Astrocyte of the cerebellum (primary cell): Measurements from ENCODE around the gene TFG.

Source experiments
- DNase-seq: peaks from one replicate; pipeline ENCODE4 v3.0.0-alpha.2; 2011; ENCODE audit warnings: low read depth
- H3K4me3 ChIP-seq: 2 replicates; pipeline ENCODE4 v1.5.1; 2011; ENCODE audit warnings: mild to moderate bottlenecking, low read depth, low read length, moderate library complexity
- CTCF ChIP-seq: IDR thresholded peaks from 2 replicates; pipeline ENCODE4 v1.5.1; 2012; ENCODE audit warnings: low read length, low read depth, moderate library complexity, mild to moderate bottlenecking; ENCODE audit errors: missing control alignments
- in situ Hi-C: cut with HindIII; loops from 2 replicates; pipeline ENCODE4 v1.10.0; 2017; ENCODE audit warnings: low sequenced_read_pairs

The TFG gene

GRCh38 chr3:100697723-100698285 is 11.5 kb upstream of the TFG start:
- in situ Hi-C loops, result no loop called here
- H3K4me3 ChIP-seq, result no peak overlapping the region
- no peak for TF ChIP-seq CTCF
- no peak for DNase-seq

DNA sequence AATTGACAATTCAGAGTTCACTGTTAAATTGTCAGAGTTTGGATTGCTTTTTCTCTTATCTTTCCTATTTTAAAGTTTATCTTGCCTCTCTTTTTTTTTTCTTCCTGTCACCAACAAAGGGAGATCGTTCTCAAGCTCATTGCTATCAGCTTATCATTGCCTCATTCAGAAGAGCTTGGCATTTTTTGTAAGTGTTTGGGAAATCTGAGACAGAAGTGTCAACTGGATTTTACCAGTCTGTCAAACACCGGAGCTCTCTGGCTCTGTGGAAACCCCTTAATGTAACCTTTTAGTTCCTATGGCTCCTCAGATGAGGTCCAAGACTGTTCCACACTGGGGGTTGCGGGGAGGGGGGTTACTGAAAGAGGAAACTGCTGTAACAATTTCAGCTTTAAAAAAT is 10.6 kb upstream of the TFG start:
- TF ChIP-seq CTCF, result no peak
- H3K4me3 ChIP-seq, result no peak overlapping the region
- in situ Hi-C loops, result no loop called here
- no peak for DNase-seq

GRCh38 chr3:100700708-100701107 is 8.6 kb upstream of the TFG start:
- no peak for DNase-seq
- in situ Hi-C loops, result no loop called here
- no peak overlapping the region for H3K4me3 ChIP-seq
- TF ChIP-seq CTCF, result no peak

DNA sequence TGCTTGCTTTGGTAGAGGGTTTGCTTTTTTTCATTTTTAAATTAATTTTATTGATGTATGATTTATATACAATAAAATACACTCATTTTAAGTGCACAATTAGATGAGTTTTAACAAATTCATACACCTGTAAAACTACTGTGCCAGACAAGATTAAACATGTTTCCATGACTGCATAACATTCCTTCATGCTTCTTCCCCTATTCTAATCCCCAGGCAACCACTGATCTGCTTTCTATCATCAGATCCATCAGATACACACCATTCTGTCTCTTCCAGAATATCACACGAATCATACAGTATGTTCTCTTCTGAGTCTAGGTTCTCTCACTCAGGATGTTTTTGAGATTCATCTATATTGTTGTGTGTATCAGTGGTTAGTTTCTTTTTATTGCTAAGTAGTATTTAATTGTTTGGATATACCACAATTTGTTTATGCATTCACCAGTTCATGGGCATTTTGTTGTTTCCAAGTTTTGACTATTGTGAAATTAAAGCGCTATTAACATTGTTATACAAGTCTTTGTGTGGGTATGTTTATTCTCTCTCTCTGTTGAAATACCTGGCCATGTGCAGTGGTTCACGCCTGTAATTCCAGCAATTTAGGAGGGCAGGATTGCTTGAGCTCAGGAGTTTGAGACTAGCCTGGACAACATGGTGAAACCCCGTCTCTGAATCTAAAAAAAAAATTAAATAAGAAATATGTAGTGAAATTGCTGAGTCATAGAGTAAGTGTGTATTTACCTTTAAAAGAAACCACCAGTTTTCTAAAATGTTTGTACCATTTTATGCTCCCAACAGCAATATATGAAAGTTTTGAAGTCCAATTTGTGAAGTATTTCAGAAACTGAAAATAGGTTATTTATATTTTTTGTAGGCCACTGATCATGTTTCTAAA is 7.0 kb upstream of the TFG start:
- TF ChIP-seq CTCF, result no peak
- no peak overlapping the region for H3K4me3 ChIP-seq
- in situ Hi-C loops, result no loop called here
- no peak for DNase-seq

DNA sequence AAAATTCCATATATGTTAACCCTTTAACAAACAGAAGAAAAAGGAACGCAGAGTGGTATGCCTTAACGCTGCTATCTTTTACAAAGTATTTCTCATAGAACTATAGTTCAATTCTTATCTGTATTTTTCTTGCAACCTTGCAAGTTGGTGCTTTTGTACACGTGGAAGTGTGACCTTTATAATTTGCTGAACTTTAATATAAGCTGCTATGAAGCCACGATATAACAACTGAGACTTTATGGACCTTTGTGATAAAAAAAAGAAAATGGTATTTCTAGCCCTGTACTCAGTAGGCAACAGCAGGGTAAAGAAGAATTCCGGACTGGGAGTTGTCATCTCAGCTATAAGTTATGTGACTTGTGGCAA is 6.3 kb upstream of the TFG start:
- TF ChIP-seq CTCF, result no peak
- in situ Hi-C loops, result no loop called here

DNA sequence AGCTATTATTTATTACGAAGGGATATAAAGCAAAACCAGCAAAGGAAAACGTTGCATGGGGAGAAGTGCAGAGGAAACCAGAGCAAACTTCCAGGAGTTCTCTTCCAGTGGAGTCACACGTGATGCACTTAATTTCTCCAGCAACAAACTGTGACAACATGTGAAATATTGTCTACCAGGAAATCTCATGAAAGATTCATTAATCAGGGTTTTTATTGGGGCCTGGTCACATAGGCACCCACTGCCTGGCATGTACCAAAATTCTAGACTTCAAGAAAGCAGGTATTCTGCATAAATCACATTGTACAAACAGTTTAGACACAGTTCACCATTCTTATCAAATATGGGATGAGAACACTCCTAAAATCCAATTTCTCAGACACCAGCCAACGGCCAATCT is 5.4 kb upstream of the TFG start:
- in situ Hi-C loops, result no loop called here
- no peak for DNase-seq
- no peak for TF ChIP-seq CTCF

More for the DNA sequence above, 6.3 kb upstream of the TFG start:
- H3K4me3 ChIP-seq, result no peak overlapping the region
- DNase-seq, result no peak

More for the DNA sequence above, 5.4 kb upstream of the TFG start:
- H3K4me3 ChIP-seq, result no peak overlapping the region
